ENCODE measurements around the gene CDC42EP4. TPM values are rescaled to one million over a fixed set of nuclear protein-coding genes. Genes with fewer than 3 reads are reported as not detected.

CDC42EP4 gene
- total RNA-seq, 2 experiments from 2014 or later, result 1.7 to 2.1 TPM

GRCh38 chr17:73325527-73325842 is 13.7 kb upstream of the CDC42EP4 start:
- H3K9me3 Mint-ChIP-seq, result no peaks in the 10 kb centered on the region
- DNase-seq, result no peak
- CTCF ChIA-PET, result no interaction called here
- H3K4me3 Mint-ChIP-seq, result no peak overlapping the region
- H3K36me3 Mint-ChIP-seq (ENCODE audit: low read depth), result no peaks in the 10 kb centered on the region
- no peak overlapping the region for H3K27ac Mint-ChIP-seq
- H3K27me3 Mint-ChIP-seq (ENCODE audit: low read depth), result peaks cover 5% of the 10 kb centered on the region
- intact Hi-C loops (cut with micrococcal nuclease), result no loop called here
- H3K4me1 Mint-ChIP-seq (ENCODE audit: low read depth), result no peaks in the 10 kb centered on the region

GRCh38 chr17:73324711-73325526 is 13.1 kb upstream of the CDC42EP4 start:
- no peak overlapping the region for H3K4me3 Mint-ChIP-seq
- H3K9me3 Mint-ChIP-seq, result no peaks in the 10 kb centered on the region
- H3K27me3 Mint-ChIP-seq (ENCODE audit: low read depth), result peaks cover 5% of the 10 kb centered on the region
- no peak for DNase-seq
- no peaks in the 10 kb centered on the region for H3K4me1 Mint-ChIP-seq (ENCODE audit: low read depth)
- CTCF ChIA-PET, result no interaction called here
- intact Hi-C loops (cut with micrococcal nuclease), result no loop called here
- H3K27ac Mint-ChIP-seq, result no peak overlapping the region
- H3K36me3 Mint-ChIP-seq (ENCODE audit: low read depth), result no peaks in the 10 kb centered on the region

GRCh38 chr17:73324160-73324475 is 12.3 kb upstream of the CDC42EP4 start:
- Mint-ChIP-seq H3K36me3 (ENCODE audit: low read depth) (no peaks in the 10 kb centered on the region), H3K9me3 (no peaks in the 10 kb centered on the region), H3K27ac (no peak overlapping the region), H3K4me1 (ENCODE audit: low read depth) (no peaks in the 10 kb centered on the region), H3K4me3 (no peak overlapping the region), H3K27me3 (ENCODE audit: low read depth) (peaks cover 5% of the 10 kb centered on the region)
- DNase-seq, result no peak
- intact Hi-C loops (cut with micrococcal nuclease), result no loop called here
- CTCF ChIA-PET, result no interaction called here

- intact Hi-C loops (cut with micrococcal nuclease), result no loop called here
- no peak overlapping the region for H3K27ac Mint-ChIP-seq
- H3K4me1 Mint-ChIP-seq (ENCODE audit: low read depth), result no peaks in the 10 kb centered on the region
- peaks cover 5% of the 10 kb centered on the region for H3K27me3 Mint-ChIP-seq (ENCODE audit: low read depth)
- no peaks in the 10 kb centered on the region for H3K36me3 Mint-ChIP-seq (ENCODE audit: low read depth)
- H3K9me3 Mint-ChIP-seq, result no peaks in the 10 kb centered on the region
- DNase-seq, result no peak
- H3K4me3 Mint-ChIP-seq, result no peak overlapping the region
- CTCF ChIA-PET, result no interaction called here
Observed at GRCh38 chr17:73323409-73324159, 11.8 kb upstream of the CDC42EP4 start.

GRCh38 chr17:73320601-73321264 is 8.9 kb upstream of the CDC42EP4 start:
- H3K9me3 Mint-ChIP-seq, result no peaks in the 10 kb centered on the region
- no peaks in the 10 kb centered on the region for H3K4me1 Mint-ChIP-seq (ENCODE audit: low read depth)
- H3K27ac Mint-ChIP-seq, result no peak overlapping the region
- CTCF ChIA-PET, result interaction anchor here (0.5 to 1.2 kb wide), 4 partner anchors 20 to 65 kb away, joined by 3 read pairs; no protein-coding TSS in a partner anchor
- no peak overlapping the region for H3K4me3 Mint-ChIP-seq
- no peaks in the 10 kb centered on the region for H3K36me3 Mint-ChIP-seq (ENCODE audit: low read depth)
- no peak for DNase-seq
- peaks cover 5% of the 10 kb centered on the region for H3K27me3 Mint-ChIP-seq (ENCODE audit: low read depth)
- intact Hi-C loops (cut with micrococcal nuclease), result no loop called here

- peaks cover 2% of the 10 kb centered on the region for H3K27me3 Mint-ChIP-seq (ENCODE audit: low read depth)
- intact Hi-C loops (cut with micrococcal nuclease), result no loop called here
- CTCF ChIA-PET, result interaction anchor here (0.5 to 0.8 kb wide), 4 partner anchors 21 to 120 kb away, joined by 3 read pairs; no protein-coding TSS in a partner anchor
- no peaks in the 10 kb centered on the region for H3K9me3 Mint-ChIP-seq
- no peak for DNase-seq
- H3K36me3 Mint-ChIP-seq (ENCODE audit: low read depth), result no peaks in the 10 kb centered on the region
- H3K4me3 Mint-ChIP-seq, result no peak overlapping the region
- no peak overlapping the region for H3K27ac Mint-ChIP-seq
- no peaks in the 10 kb centered on the region for H3K4me1 Mint-ChIP-seq (ENCODE audit: low read depth)
Observed at GRCh38 chr17:73319766-73320165, 8.0 kb upstream of the CDC42EP4 start.

- H3K36me3 Mint-ChIP-seq (ENCODE audit: low read depth), result no peaks in the 10 kb centered on the region
- H3K27me3 Mint-ChIP-seq (ENCODE audit: low read depth), result no peaks in the 10 kb centered on the region
- intact Hi-C loops (cut with micrococcal nuclease), result no loop called here
- CTCF ChIA-PET, result interaction anchor here (1.0 kb wide), 1 partner anchor 593 kb away, joined by 3 read pairs; no protein-coding TSS in a partner anchor
- DNase-seq, result no peak
- H3K4me1 Mint-ChIP-seq (ENCODE audit: low read depth), result no peaks in the 10 kb centered on the region
- H3K9me3 Mint-ChIP-seq, result no peaks in the 10 kb centered on the region
- no peak overlapping the region for H3K4me3 Mint-ChIP-seq
- H3K27ac Mint-ChIP-seq, result no peak overlapping the region
Observed at GRCh38 chr17:73318836-73319235, 7.0 kb upstream of the CDC42EP4 start.

- no peak for DNase-seq
- H3K4me1 Mint-ChIP-seq (ENCODE audit: low read depth), result no peaks in the 10 kb centered on the region
- H3K27me3 Mint-ChIP-seq (ENCODE audit: low read depth), result no peaks in the 10 kb centered on the region
- intact Hi-C loops (cut with micrococcal nuclease), result no loop called here
- no peaks in the 10 kb centered on the region for H3K9me3 Mint-ChIP-seq
- H3K4me3 Mint-ChIP-seq, result no peak overlapping the region
- no peak overlapping the region for H3K27ac Mint-ChIP-seq
- H3K36me3 Mint-ChIP-seq (ENCODE audit: low read depth), result no peaks in the 10 kb centered on the region
- CTCF ChIA-PET, result interaction anchor here (1.0 to 1.2 kb wide), 2 partner anchors 11 to 592 kb away, joined by 3 read pairs; no protein-coding TSS in a partner anchor
Observed at GRCh38 chr17:73318427-73318813, 6.6 kb upstream of the CDC42EP4 start.

- CTCF ChIA-PET, result interaction anchor here (1.0 to 1.4 kb wide), 3 partner anchors 12 to 592 kb away, joined by 3 read pairs; no protein-coding TSS in a partner anchor
- Mint-ChIP-seq H3K27me3 (ENCODE audit: low read depth) (no peaks in the 10 kb centered on the region), H3K4me3 (no peak overlapping the region), H3K27ac (no peak overlapping the region), H3K36me3 (ENCODE audit: low read depth) (no peaks in the 10 kb centered on the region), H3K9me3 (no peaks in the 10 kb centered on the region), H3K4me1 (ENCODE audit: low read depth) (no peaks in the 10 kb centered on the region)
- DNase-seq, result no peak
- intact Hi-C loops (cut with micrococcal nuclease), result no loop called here
Observed at GRCh38 chr17:73317513-73318426, 6.0 kb upstream of the CDC42EP4 start.

GRCh38 chr17:73316919-73317505 is 5.2 kb upstream of the CDC42EP4 start:
- Mint-ChIP-seq H3K36me3 (ENCODE audit: low read depth) (no peaks in the 10 kb centered on the region), H3K27ac (no peak overlapping the region), H3K27me3 (ENCODE audit: low read depth) (no peaks in the 10 kb centered on the region), H3K9me3 (no peaks in the 10 kb centered on the region), H3K4me3 (no peak overlapping the region), H3K4me1 (ENCODE audit: low read depth) (no peaks in the 10 kb centered on the region)
- DNase-seq, result no peak
- CTCF ChIA-PET, result interaction anchor here (1.4 kb wide), 1 partner anchor 53 kb away, joined by 3 read pairs; no protein-coding TSS in a partner anchor
- intact Hi-C loops (cut with micrococcal nuclease), result no loop called here

- Mint-ChIP-seq H3K27ac (no peak overlapping the region), H3K9me3 (no peaks in the 10 kb centered on the region), H3K4me1 (ENCODE audit: low read depth) (no peaks in the 10 kb centered on the region), H3K36me3 (ENCODE audit: low read depth) (no peaks in the 10 kb centered on the region), H3K4me3 (no peak overlapping the region), H3K27me3 (ENCODE audit: low read depth) (no peaks in the 10 kb centered on the region)
- intact Hi-C loops (cut with micrococcal nuclease), result no loop called here
- CTCF ChIA-PET, result no interaction called here
- DNase-seq, result no peak
Observed at GRCh38 chr17:73315471-73315870, 3.7 kb upstream of the CDC42EP4 start.
